Upper lobe of left lung (tissue), 6 donors: ENCODE results near the gene FNDC11. TPM values are rescaled to one million over a fixed set of nuclear protein-coding genes. Genes with fewer than 3 reads are reported as not detected.
A peak's percentile ranks its signal among the peaks of the same experiment; 100 is the strongest.

Experiments used
- ATAC-seq, 2 donors: fragments of 200-7000 bp; cut with Tn5 transposase; one replicate each; pipeline ENCODE4 v1.9.1; 2022; ENCODE audit warnings: mild to moderate bottlenecking in 2 of 2, moderate library complexity in 2 of 2; ENCODE audit not compliant: low FRiP score in 2 of 2
- DNase-seq, 2 donors: peaks; one replicate each; pipeline ENCODE4 v3.0.0-alpha.2; 2019 to 2020
- H3K27ac ChIP-seq, 4 donors: fragments of 200-600 bp; sonication (generic); one replicate each; pipeline ENCODE4 v1.5.1; 2016 to 2019
- H3K27me3 ChIP-seq, 4 donors: fragments of 200-600 bp; sonication (generic); one replicate each; pipeline ENCODE4 v1.5.1; 2017 to 2019
- H3K36me3 ChIP-seq, 4 donors: fragments of 200-600 bp; sonication (generic); one replicate each; pipeline ENCODE4 v1.5.1; 2016 to 2019
- H3K4me1 ChIP-seq, 4 donors: fragments of 200-600 bp; sonication (generic); one replicate each; pipeline ENCODE4 v1.5.1; 2018 to 2019
- H3K4me3 ChIP-seq, 4 donors: fragments of 200-600 bp; sonication (generic); one replicate each; pipeline ENCODE4 v1.5.1; 2017 to 2019; ENCODE audit warnings: mild to moderate bottlenecking in 2 of 4, moderate library complexity in 1 of 4
- H3K9me3 ChIP-seq, 4 donors: fragments of 200-600 bp; sonication (generic); one replicate each; pipeline ENCODE4 v1.5.1; 2018 to 2019
- CTCF ChIP-seq, 6 experiments: fragments of 450-650 bp in 4 of 6; fragments of 200-600 bp in 2 of 6; sonication (generic) in 2 of 6; IDR thresholded peaks; one replicate each; pipeline ENCODE4 v1.5.1; 2016 to 2019; ENCODE audit warnings: antibody characterized with exemption in 6 of 6
- EP300 ChIP-seq, 4 donors: sonication (generic); formaldehyde crosslinking; IDR thresholded peaks; one replicate each; pipeline ENCODE4 v1.5.1; 2017; ENCODE audit warnings: antibody characterized with exemption in 4 of 4, control low read depth in 2 of 4
- POLR2A ChIP-seq, 4 donors: fragments of 450-650 bp; IDR thresholded peaks; one replicate each; pipeline ENCODE4 v1.5.1; 2016 to 2017; ENCODE audit warnings: antibody characterized with exemption in 4 of 4, mild to moderate bottlenecking in 2 of 4
- POLR2AphosphoS5 ChIP-seq, 2 donors: sonication (generic); formaldehyde crosslinking; IDR thresholded peaks; one replicate each; pipeline ENCODE4 v1.5.1; 2017; ENCODE audit warnings: antibody characterized with exemption in 2 of 2
- WGBS, 2 donors: methylation state at CpG; one replicate each; pipeline ENCODE4 v1.1.5; 2017 to 2018; 5-methylcytosine and 5-hydroxymethylcytosine counted together
- total RNA-seq, 6 donors: library from RNA; depleted of rRNA in 4 of 6; stranded (reverse); fragments of >200 nt in 4 of 6; gene quantifications; one replicate each; pipeline versions ENCODE4 v1.1.0 to v1.2.1, GENCODE V29; 2016 to 2021
- donor health status: DM: no; HTN: no; CAD: no; lungs with moderate emphysema.
- donor health status: DM: no; HTN: yes; CAD: no; lungs with severe emphysema.

FNDC11 gene
- total RNA-seq, 6 donors from 2014 or later, result 0.29 to 6.5 (median 1.4) TPM

- TF ChIP-seq POLR2A (IDR thresholded peaks at IDR 0.05) (no peak), POLR2AphosphoS5 (IDR thresholded peaks at IDR 0.05) (no peak)
- no peak overlapping the region for H3K4me3 ChIP-seq
Measured at GRCh38 chr20:63586797-63587196, 32.8 kb downstream of the FNDC11 start.

GRCh38 chr20:63587256-63587655 lies 33.3 kb downstream of the FNDC11 start:
- WGBS, 2 donors, result 90 to 92% methylated on average over 11 to 12 of the region's 12 CpGs
- no peak for ATAC-seq
- no peaks in the 10 kb centered on the region for H3K27me3 ChIP-seq
- TF ChIP-seq POLR2AphosphoS5 (IDR thresholded peaks at IDR 0.05) (no peak), EP300 (IDR thresholded peaks at IDR 0.05) (no peak), CTCF (IDR thresholded peaks at IDR 0.05) (no peak), POLR2A (IDR thresholded peaks at IDR 0.05) (no peak)
- peak in 1 of 2 donors; percentile 50 for DNase-seq
- H3K4me1 ChIP-seq, result no peaks in the 10 kb centered on the region
- no peaks in the 10 kb centered on the region for H3K9me3 ChIP-seq
- peaks cover 11 to 42% (median 37%) of the 10 kb centered on the region in 4 donors for H3K36me3 ChIP-seq
- no peak overlapping the region for H3K4me3 ChIP-seq
- no peak overlapping the region for H3K27ac ChIP-seq

More at GRCh38 chr20:63586797-63587196, 32.8 kb downstream of the FNDC11 start:
- DNase-seq, result peak in 1 of 2 donors; percentile 46
- Histone ChIP-seq H3K9me3 (no peaks in the 10 kb centered on the region), H3K4me1 (no peaks in the 10 kb centered on the region), H3K27ac (no peak overlapping the region), H3K27me3 (no peaks in the 10 kb centered on the region), H3K36me3 (peaks cover 9 to 37% (median 33%) of the 10 kb centered on the region in 4 donors)
- no peak for ATAC-seq
- 94 to 100% methylated on average over 5 to 17 of the region's 17 CpGs for WGBS, 2 donors

- H3K27me3 ChIP-seq, result no peaks in the 10 kb centered on the region
- H3K4me3 ChIP-seq, result no peak overlapping the region
- TF ChIP-seq POLR2A (IDR thresholded peaks at IDR 0.05), result no peak
- TF ChIP-seq EP300 (IDR thresholded peaks at IDR 0.05), result no peak
- no peak for TF ChIP-seq POLR2AphosphoS5 (IDR thresholded peaks at IDR 0.05)
- TF ChIP-seq CTCF (IDR thresholded peaks at IDR 0.05), result no peak
- peaks cover 17 to 49% (median 45%) of the 10 kb centered on the region in 4 donors for H3K36me3 ChIP-seq
- ATAC-seq (no peak), DNase-seq (peak in 1 of 2 donors; percentile 27)
- H3K4me1 ChIP-seq, result no peaks in the 10 kb centered on the region
- H3K9me3 ChIP-seq, result no peaks in the 10 kb centered on the region
- WGBS, 2 donors, result 74 to 82% methylated on average over 15 to 19 of the region's 19 CpGs
- no peak overlapping the region for H3K27ac ChIP-seq
Measured at GRCh38 chr20:63587776-63588591, 34.0 kb downstream of the FNDC11 start.

- Histone ChIP-seq H3K9me3 (no peaks in the 10 kb centered on the region), H3K4me1 (no peaks in the 10 kb centered on the region), H3K36me3 (peaks cover 17 to 51% (median 49%) of the 10 kb centered on the region in 4 donors), H3K27me3 (no peaks in the 10 kb centered on the region), H3K4me3 (no peak overlapping the region), H3K27ac (no peak overlapping the region)
- TF ChIP-seq EP300 (IDR thresholded peaks at IDR 0.05) (no peak), POLR2AphosphoS5 (IDR thresholded peaks at IDR 0.05) (no peak), POLR2A (IDR thresholded peaks at IDR 0.05) (no peak), CTCF (IDR thresholded peaks at IDR 0.05) (no peak)
- WGBS, 2 donors, result 91 to 92% methylated on average over 10 to 11 of the region's 11 CpGs
- no peak for ATAC-seq
- DNase-seq, result peak in 1 of 2 donors; percentile 54
Measured at GRCh38 chr20:63588641-63589041, 34.7 kb downstream of the FNDC11 start.

GRCh38 chr20:63589261-63590217 lies 35.6 kb downstream of the FNDC11 start:
- 94 to 96% methylated on average over 34 to 36 of the region's 38 CpGs for WGBS, 2 donors
- Histone ChIP-seq H3K27ac (no peak overlapping the region), H3K27me3 (no peaks in the 10 kb centered on the region), H3K4me3 (no peak overlapping the region), H3K36me3 (peaks cover 17 to 60% (median 53%) of the 10 kb centered on the region in 4 donors), H3K9me3 (no peaks in the 10 kb centered on the region), H3K4me1 (no peaks in the 10 kb centered on the region)
- TF ChIP-seq POLR2A (IDR thresholded peaks at IDR 0.05) (no peak), POLR2AphosphoS5 (IDR thresholded peaks at IDR 0.05) (no peak)
- no peak for ATAC-seq
- DNase-seq, result no peak
